ENCODE measurements around the gene NFAT5. TPM values are rescaled to one million over a fixed set of nuclear protein-coding genes. Genes with fewer than 3 reads are reported as not detected.

Gene NFAT5
- total and polyA plus RNA-seq, 12 donors: 1.9 to 79.4 (median 50.7) TPM

- DNase-seq: no peak
- TF ChIP-seq POLR2A (IDR thresholded peaks at IDR 0.05): no peak
- TF ChIP-seq CTCF (IDR thresholded peaks at IDR 0.05): no peak
- 88 to 89% (median 89%) methylated on average over 4 of the region's 4 CpGs for WGBS, 4 donors
Measured at GRCh38 chr16:69553332-69553731, 12.4 kb upstream of the NFAT5 start.

GRCh38 chr16:69554495-69554894 lies 11.3 kb upstream of the NFAT5 start:
- intact Hi-C loops (cut with DNase I): loop anchor here in 1 of 2 donors (10.0 kb wide), 1 partner anchor 60 kb away; no protein-coding TSS in a partner anchor
- no peaks in the 10 kb centered on the region for H3K9me3 ChIP-seq (replicated peaks in 1 of 3)
- no peak overlapping the region for H3K4me3 ChIP-seq
- no peak for TF ChIP-seq POLR2A (IDR thresholded peaks at IDR 0.05)
- TF ChIP-seq CTCF (IDR thresholded peaks at IDR 0.05): no peak
- no peak overlapping the region for H3K27ac ChIP-seq
- no peaks in the 10 kb centered on the region for H3K36me3 ChIP-seq (replicated peaks in 1 of 2)
- no peaks in the 10 kb centered on the region for H3K27me3 ChIP-seq
- 90 to 95% (median 93%) methylated on average over 2 of the region's 2 CpGs for WGBS, 4 donors
- DNase-seq: no peak
- H3K4me1 ChIP-seq (replicated peaks in 1 of 2): no peaks in the 10 kb centered on the region

More at GRCh38 chr16:69553332-69553731, 12.4 kb upstream of the NFAT5 start:
- no peaks in the 10 kb centered on the region for H3K36me3 ChIP-seq (replicated peaks in 1 of 2)
- H3K4me1 ChIP-seq (replicated peaks in 1 of 2): no peaks in the 10 kb centered on the region
- intact Hi-C loops (cut with DNase I): loop anchor here in 1 of 2 donors (10.0 kb wide), 1 partner anchor 59 kb away; no protein-coding TSS in a partner anchor
- H3K9me3 ChIP-seq (replicated peaks in 1 of 3): no peaks in the 10 kb centered on the region
- no peaks in the 10 kb centered on the region for H3K27me3 ChIP-seq
- no peak overlapping the region for H3K4me3 ChIP-seq
- H3K27ac ChIP-seq: no peak overlapping the region

GRCh38 chr16:69555437-69555836 lies 10.3 kb upstream of the NFAT5 start:
- 55 to 82% (median 63%) methylated on average over 1 of the region's 1 CpG for WGBS, 4 donors
- intact Hi-C loops (cut with DNase I): loop anchor here in 1 of 2 donors (10.0 kb wide), 1 partner anchor 61 kb away; no protein-coding TSS in a partner anchor
- no peak for TF ChIP-seq CTCF (IDR thresholded peaks at IDR 0.05)
- no peak for TF ChIP-seq POLR2A (IDR thresholded peaks at IDR 0.05)
- no peaks in the 10 kb centered on the region for H3K9me3 ChIP-seq (replicated peaks in 1 of 3)
- no peaks in the 10 kb centered on the region for H3K27me3 ChIP-seq
- no peaks in the 10 kb centered on the region for H3K36me3 ChIP-seq (replicated peaks in 1 of 2)
- DNase-seq: no peak
- H3K27ac ChIP-seq: no peak overlapping the region
- no peak overlapping the region for H3K4me3 ChIP-seq
- no peaks in the 10 kb centered on the region for H3K4me1 ChIP-seq (replicated peaks in 1 of 2)

- intact Hi-C loops (cut with DNase I): loop anchor here in 1 of 2 donors (10.0 kb wide), 1 partner anchor 61 kb away; no protein-coding TSS in a partner anchor
- WGBS, 4 donors: 91 to 100% (median 94%) methylated on average over 2 of the region's 2 CpGs
- no peaks in the 10 kb centered on the region for H3K36me3 ChIP-seq (replicated peaks in 1 of 2)
- no peak for TF ChIP-seq CTCF (IDR thresholded peaks at IDR 0.05)
- TF ChIP-seq POLR2A (IDR thresholded peaks at IDR 0.05): no peak
- DNase-seq: no peak
- H3K4me1 ChIP-seq (replicated peaks in 1 of 2): no peaks in the 10 kb centered on the region
- H3K9me3 ChIP-seq (replicated peaks in 1 of 3): no peaks in the 10 kb centered on the region
- H3K4me3 ChIP-seq: no peak overlapping the region
- H3K27me3 ChIP-seq: no peaks in the 10 kb centered on the region
- no peak overlapping the region for H3K27ac ChIP-seq
Measured at GRCh38 chr16:69555867-69556266, 9.9 kb upstream of the NFAT5 start.
